Measurements from ENCODE around the gene CYP2D6.
"Not testable (repeated sequence)": the region's sequence is repeated elsewhere in the genome, so short reads cannot be mapped to it uniquely, and the experiment has no call there.

GRCh38 chr22:42123529-42123928 lies 7.1 kb downstream of the CYP2D6 start:
- TF ChIP-seq YY1 (IDR thresholded peaks at IDR 0.05; ENCODE audit: insufficient read depth, insufficient read length); ZNF274 (IDR thresholded peaks at IDR 0.05; ENCODE audit: low read depth, low read length): not testable (repeated sequence)

Measured in NT2/D1 (cell line).